Glutamatergic neuron (in vitro differentiated cells): ENCODE results near the gene KRT20. TPM values are rescaled to one million over a fixed set of nuclear protein-coding genes. Genes with fewer than 3 reads are reported as not detected.

Source experiments
- DNase-seq: peaks from one replicate; pipeline ENCODE4 v3.0.0; 2022
- H3K27ac Mint-ChIP-seq: one replicate; pipeline ENCODE4 v1.8.0; 2020; ENCODE audit warnings: mild to moderate bottlenecking, mixed read lengths, inconsistent platforms; ENCODE audit not compliant: unreplicated experiment
- H3K27me3 Mint-ChIP-seq: one replicate; pipeline ENCODE4 v1.8.0; 2020; ENCODE audit warnings: mild to moderate bottlenecking, moderate library complexity, mixed read lengths, inconsistent platforms; ENCODE audit not compliant: unreplicated experiment
- H3K36me3 Mint-ChIP-seq: one replicate; pipeline ENCODE4 v1.8.0; 2020; ENCODE audit warnings: mild to moderate bottlenecking, mixed read lengths, inconsistent platforms; ENCODE audit not compliant: unreplicated experiment
- H3K4me1 Mint-ChIP-seq: one replicate; pipeline ENCODE4 v1.8.0; 2020; ENCODE audit warnings: mild to moderate bottlenecking, low read depth, mixed read lengths, inconsistent platforms; ENCODE audit not compliant: unreplicated experiment
- H3K4me3 Mint-ChIP-seq: one replicate; pipeline ENCODE4 v1.8.0; 2020; ENCODE audit warnings: mild to moderate bottlenecking, mixed read lengths, inconsistent platforms; ENCODE audit not compliant: unreplicated experiment
- H3K9me3 Mint-ChIP-seq: one replicate; pipeline ENCODE4 v1.8.0; 2020; ENCODE audit warnings: mild to moderate bottlenecking, moderate library complexity, mixed read lengths, inconsistent platforms; ENCODE audit not compliant: unreplicated experiment
- long read RNA-seq: library from polyadenylated mRNA; unstranded; transcript quantifications from one replicate; pipeline ENCODE4 v2.0.0, GENCODE V29; 2020; ENCODE audit not compliant: unreplicated experiment
- total RNA-seq: library from RNA; stranded (reverse); fragmentation: NEBNext Ultra II Directional; extraction: Animal tissue kit (Norgen Biotek cat#: 25700); gene quantifications from one replicate; pipeline ENCODE4 v1.2.1, GENCODE V29; 2021; ENCODE audit not compliant: unreplicated experiment
- TF ChIP-seq, protein P1 (sequence below): fragments of 200-600 bp; sonication (generic); IDR thresholded peaks from one replicate; pipeline ENCODE4 v1.5.0; 2021; ENCODE audit not compliant: partially characterized antibody, unreplicated experiment

KRT20 gene, protein sequence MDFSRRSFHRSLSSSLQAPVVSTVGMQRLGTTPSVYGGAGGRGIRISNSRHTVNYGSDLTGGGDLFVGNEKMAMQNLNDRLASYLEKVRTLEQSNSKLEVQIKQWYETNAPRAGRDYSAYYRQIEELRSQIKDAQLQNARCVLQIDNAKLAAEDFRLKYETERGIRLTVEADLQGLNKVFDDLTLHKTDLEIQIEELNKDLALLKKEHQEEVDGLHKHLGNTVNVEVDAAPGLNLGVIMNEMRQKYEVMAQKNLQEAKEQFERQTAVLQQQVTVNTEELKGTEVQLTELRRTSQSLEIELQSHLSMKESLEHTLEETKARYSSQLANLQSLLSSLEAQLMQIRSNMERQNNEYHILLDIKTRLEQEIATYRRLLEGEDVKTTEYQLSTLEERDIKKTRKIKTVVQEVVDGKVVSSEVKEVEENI
- total RNA-seq: not detected
- long read RNA-seq: 0 reads

DNA sequence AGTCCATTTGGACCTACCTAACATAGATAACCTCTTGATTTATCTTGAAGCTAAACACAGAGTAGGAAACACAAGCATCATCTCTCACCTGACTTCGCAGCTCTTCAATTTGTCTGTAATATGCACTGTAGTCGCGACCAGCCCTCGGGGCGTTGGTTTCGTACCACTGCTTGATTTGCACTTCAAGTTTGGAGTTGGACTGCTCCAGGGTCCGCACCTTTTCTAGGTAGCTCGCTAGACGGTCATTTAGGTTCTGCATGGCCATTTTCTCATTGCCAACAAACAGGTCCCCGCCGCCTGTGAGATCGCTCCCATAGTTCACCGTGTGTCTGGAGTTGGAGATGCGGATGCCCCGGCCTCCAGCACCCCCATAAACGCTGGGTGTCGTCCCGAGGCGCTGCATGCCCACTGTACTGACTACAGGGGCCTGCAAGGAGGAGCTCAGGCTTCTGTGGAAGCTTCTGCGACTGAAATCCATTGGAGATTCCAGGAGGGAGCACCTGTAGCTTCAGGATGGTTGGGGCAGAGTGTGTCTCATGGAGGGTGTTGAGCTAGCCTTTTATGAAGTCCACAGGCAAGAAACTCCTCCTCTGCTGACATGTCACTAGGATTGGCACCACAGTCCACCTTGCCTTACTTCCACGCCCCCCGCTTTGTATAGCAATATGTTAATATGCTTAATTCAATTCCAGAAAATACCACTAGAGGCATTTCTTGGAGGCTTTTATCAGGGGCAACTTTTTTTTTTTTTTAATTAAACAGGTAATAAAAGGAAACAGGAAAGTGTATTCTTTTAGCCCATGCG, at the start of gene KRT20:
KRT20 (minus strand) TSS at position 535 of the 805 bp plus-strand sequence; CDS start at position 478, 57 bp downstream.
- TF ChIP-seq, protein P1, sequence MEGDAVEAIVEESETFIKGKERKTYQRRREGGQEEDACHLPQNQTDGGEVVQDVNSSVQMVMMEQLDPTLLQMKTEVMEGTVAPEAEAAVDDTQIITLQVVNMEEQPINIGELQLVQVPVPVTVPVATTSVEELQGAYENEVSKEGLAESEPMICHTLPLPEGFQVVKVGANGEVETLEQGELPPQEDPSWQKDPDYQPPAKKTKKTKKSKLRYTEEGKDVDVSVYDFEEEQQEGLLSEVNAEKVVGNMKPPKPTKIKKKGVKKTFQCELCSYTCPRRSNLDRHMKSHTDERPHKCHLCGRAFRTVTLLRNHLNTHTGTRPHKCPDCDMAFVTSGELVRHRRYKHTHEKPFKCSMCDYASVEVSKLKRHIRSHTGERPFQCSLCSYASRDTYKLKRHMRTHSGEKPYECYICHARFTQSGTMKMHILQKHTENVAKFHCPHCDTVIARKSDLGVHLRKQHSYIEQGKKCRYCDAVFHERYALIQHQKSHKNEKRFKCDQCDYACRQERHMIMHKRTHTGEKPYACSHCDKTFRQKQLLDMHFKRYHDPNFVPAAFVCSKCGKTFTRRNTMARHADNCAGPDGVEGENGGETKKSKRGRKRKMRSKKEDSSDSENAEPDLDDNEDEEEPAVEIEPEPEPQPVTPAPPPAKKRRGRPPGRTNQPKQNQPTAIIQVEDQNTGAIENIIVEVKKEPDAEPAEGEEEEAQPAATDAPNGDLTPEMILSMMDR: peak; percentile 48
- no peak for DNase-seq
- Mint-ChIP-seq H3K27me3 (peaks cover 2% of the 10 kb centered on the region), H3K4me1 (no peaks in the 10 kb centered on the region), H3K27ac (no peak within 1 kb of the TSS), H3K9me3 (no peaks in the 10 kb centered on the region), H3K36me3 (no peaks in the 10 kb centered on the region), H3K4me3 (no peak within 1 kb of the TSS)

DNA sequence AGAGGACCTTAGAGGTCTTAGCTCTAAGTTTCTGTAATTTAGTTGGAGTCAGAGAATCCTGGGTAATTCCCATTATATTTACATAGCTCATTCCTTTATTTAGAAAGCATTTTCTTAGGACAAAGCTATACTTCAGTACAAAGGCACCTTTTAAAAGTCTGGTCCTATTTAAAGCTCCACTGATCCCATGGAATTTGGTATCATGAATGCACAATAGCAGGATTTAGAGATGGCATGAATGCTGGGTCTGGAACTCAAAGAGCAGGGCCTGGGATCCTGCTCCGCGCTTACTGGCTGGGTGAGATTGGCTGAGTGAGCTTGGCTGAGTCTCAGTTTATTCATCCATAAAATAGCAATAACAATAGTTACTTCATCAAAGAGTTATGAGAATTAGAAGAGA, 47.6 kb upstream of the KRT20 start:
- no peaks in the 10 kb centered on the region for H3K4me1 Mint-ChIP-seq
- peaks cover 1% of the 10 kb centered on the region for H3K27me3 Mint-ChIP-seq
- TF ChIP-seq, protein P1: no peak
- H3K4me3 Mint-ChIP-seq: no peak overlapping the region
- peaks cover 1% of the 10 kb centered on the region for H3K9me3 Mint-ChIP-seq
- no peaks in the 10 kb centered on the region for H3K36me3 Mint-ChIP-seq
- H3K27ac Mint-ChIP-seq: no peak overlapping the region
- DNase-seq: no peak

DNA sequence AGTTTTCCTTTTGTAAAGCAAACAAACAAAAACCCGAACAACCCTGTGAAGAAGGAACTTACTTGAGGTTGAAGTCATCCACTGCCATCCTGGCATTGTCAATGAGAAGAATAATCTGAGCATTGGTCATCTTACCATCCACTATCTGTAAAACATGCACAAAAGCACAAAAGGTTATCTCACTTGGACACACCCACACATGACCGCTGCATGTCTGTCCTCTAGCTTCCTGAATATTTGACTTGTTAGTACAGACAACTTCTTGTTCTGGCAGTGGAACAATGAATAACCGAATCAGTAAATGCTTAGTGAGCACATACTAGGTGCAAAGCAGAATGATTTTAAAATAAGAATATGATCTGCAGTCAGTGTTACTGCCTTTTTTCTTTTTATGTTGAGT, 46.3 kb upstream of the KRT20 start:
- H3K27me3 Mint-ChIP-seq: peaks cover 1% of the 10 kb centered on the region

DNA sequence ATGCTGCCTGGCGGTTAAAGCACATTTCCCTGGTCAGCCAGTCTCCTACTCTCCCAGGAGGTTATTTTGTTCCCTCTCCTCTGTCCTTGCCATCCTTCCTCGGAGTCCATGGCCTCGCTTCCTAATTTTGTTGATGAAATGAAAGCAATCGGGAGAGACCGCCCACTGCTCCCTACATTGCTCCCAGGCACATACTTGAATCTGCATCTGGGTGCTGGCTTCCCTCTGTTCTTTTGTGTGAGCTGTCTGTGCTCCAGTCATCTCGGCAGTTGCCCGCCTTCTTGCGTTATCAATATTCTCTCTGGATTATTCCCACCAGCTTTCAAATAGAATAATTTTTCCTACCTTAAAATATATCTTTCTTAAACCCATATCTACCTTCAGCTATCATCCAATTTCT, 41.3 kb upstream of the KRT20 start:
- no peak overlapping the region for H3K27ac Mint-ChIP-seq
- H3K36me3 Mint-ChIP-seq: no peaks in the 10 kb centered on the region
- no peak overlapping the region for H3K4me3 Mint-ChIP-seq
- TF ChIP-seq, protein P1: no peak
- H3K27me3 Mint-ChIP-seq: peaks cover 1% of the 10 kb centered on the region
- no peak for DNase-seq
- H3K9me3 Mint-ChIP-seq: peaks cover 2% of the 10 kb centered on the region
- H3K4me1 Mint-ChIP-seq: no peaks in the 10 kb centered on the region

More for the DNA sequence above, 46.3 kb upstream of the KRT20 start:
- Mint-ChIP-seq H3K4me1 (no peaks in the 10 kb centered on the region), H3K4me3 (no peak overlapping the region), H3K36me3 (no peaks in the 10 kb centered on the region), H3K9me3 (peaks cover 2% of the 10 kb centered on the region), H3K27ac (no peak overlapping the region)
- TF ChIP-seq, protein P1: no peak
- no peak for DNase-seq
